ENCODE results near the gene INPPL1.

The INPPL1 gene

GRCh38 chr11:72220696-72221363 is 3.7 kb upstream of the INPPL1 start:
- DNase-seq = no peak

GRCh38 chr11:72221386-72222075 is 3.0 kb upstream of the INPPL1 start:
- DNase-seq = no peak

- DNase-seq = peak in 1 of 2 experiments; percentile 36
These were observed 2.3 kb upstream of the INPPL1 start for GRCh38 chr11:72222106-72222891.

- DNase-seq = peak; percentile 96 to 98
These were observed 1.5 kb upstream of the INPPL1 start for GRCh38 chr11:72222907-72223614.

GRCh38 chr11:72223615-72224563 is 678 bp upstream of the INPPL1 start:
- DNase-seq = peak; percentile 60 to 61

GRCh38 chr11:72225411-72225951 is 914 bp downstream of the INPPL1 start:
- DNase-seq = no peak

- DNase-seq = peak; percentile 78 to 91
These were observed 2.1 kb downstream of the INPPL1 start for GRCh38 chr11:72226701-72227100.

GRCh38 chr11:72227316-72228228 is 3.0 kb downstream of the INPPL1 start:
- peak; percentile 97 to 99 for DNase-seq

- peak; percentile 58 to 70 for DNase-seq
These were observed 3.8 kb downstream of the INPPL1 start for GRCh38 chr11:72228229-72228843.

- no peak for DNase-seq
These were observed 4.3 kb downstream of the INPPL1 start for GRCh38 chr11:72228844-72229231.

GRCh38 chr11:72229336-72229924 is 4.9 kb downstream of the INPPL1 start:
- no peak for DNase-seq

GRCh38 chr11:72229925-72230763 is 5.6 kb downstream of the INPPL1 start:
- no peak for DNase-seq

- DNase-seq = no peak
These were observed 6.3 kb downstream of the INPPL1 start for GRCh38 chr11:72230764-72231365.

- DNase-seq = no peak
These were observed 7.1 kb downstream of the INPPL1 start for GRCh38 chr11:72231396-72232259.

- no peak for DNase-seq
These were observed 7.9 kb downstream of the INPPL1 start for GRCh38 chr11:72232260-72233055.

GRCh38 chr11:72233056-72233772 is 8.6 kb downstream of the INPPL1 start:
- no peak for DNase-seq
